ENCODE measurements around the gene KCNK4.

Gene KCNK4

DNA sequence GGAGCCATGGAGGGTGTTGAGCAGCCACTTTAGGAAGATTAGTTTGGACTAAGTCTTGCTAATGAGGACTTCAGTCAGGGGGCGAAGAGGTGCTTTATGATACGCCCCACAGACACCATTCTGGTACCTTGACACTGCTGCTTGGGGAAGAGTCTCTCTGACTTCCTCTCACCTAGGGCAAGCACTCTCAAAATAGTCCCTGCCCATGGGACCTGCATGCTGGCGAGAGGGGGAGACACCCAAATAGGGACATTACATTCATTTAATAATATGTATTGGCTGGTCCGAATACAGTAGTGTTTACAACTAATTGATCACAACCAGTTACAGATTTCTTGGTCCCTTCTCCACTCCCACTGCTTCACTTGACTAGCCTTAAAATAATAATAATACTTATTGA, 4.7 kb downstream of the KCNK4 start:
- TF ChIP-seq, protein P1, sequence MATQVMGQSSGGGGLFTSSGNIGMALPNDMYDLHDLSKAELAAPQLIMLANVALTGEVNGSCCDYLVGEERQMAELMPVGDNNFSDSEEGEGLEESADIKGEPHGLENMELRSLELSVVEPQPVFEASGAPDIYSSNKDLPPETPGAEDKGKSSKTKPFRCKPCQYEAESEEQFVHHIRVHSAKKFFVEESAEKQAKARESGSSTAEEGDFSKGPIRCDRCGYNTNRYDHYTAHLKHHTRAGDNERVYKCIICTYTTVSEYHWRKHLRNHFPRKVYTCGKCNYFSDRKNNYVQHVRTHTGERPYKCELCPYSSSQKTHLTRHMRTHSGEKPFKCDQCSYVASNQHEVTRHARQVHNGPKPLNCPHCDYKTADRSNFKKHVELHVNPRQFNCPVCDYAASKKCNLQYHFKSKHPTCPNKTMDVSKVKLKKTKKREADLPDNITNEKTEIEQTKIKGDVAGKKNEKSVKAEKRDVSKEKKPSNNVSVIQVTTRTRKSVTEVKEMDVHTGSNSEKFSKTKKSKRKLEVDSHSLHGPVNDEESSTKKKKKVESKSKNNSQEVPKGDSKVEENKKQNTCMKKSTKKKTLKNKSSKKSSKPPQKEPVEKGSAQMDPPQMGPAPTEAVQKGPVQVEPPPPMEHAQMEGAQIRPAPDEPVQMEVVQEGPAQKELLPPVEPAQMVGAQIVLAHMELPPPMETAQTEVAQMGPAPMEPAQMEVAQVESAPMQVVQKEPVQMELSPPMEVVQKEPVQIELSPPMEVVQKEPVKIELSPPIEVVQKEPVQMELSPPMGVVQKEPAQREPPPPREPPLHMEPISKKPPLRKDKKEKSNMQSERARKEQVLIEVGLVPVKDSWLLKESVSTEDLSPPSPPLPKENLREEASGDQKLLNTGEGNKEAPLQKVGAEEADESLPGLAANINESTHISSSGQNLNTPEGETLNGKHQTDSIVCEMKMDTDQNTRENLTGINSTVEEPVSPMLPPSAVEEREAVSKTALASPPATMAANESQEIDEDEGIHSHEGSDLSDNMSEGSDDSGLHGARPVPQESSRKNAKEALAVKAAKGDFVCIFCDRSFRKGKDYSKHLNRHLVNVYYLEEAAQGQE (IDR thresholded peaks at IDR 0.05; ENCODE audit: insufficient read depth in 1 of 2, low read depth in 2 of 2, low read length in 2 of 2): no peak
- TF ChIP-seq SIN3A (IDR thresholded peaks at IDR 0.05; ENCODE audit: borderline replicate concordance, insufficient read depth, low read length): no peak
- TF ChIP-seq FOXP2 (optimal IDR thresholded peaks at IDR 0.05; ENCODE audit: borderline replicate concordance, extremely low read depth, extremely low read length, insufficient read depth): no peak
- no peak for TF ChIP-seq TAF1 (IDR thresholded peaks at IDR 0.05; ENCODE audit: borderline replicate concordance, insufficient read depth, low read length)
- no peak for TF ChIP-seq POLR2AphosphoS5 (IDR thresholded peaks at IDR 0.05; ENCODE audit: low read depth, low read length)

DNA sequence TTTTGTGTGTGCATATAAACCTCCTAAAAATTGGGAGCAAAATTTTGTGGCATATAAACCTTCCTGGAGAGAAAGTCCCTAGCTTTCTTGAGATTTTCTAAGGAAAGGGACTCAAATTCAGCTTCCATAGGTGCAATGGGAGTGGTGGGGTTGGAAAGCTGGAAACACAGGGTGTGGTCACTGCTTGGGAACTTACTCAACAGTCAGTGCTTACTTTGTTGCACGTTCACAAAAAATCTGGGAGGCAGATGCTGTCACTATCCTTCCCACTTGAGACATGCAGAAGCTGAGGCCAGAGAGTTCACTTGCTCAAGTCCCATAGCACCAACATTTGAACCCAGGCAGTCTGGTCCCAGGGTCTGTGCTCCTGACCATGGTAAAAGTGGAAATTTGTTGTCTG, 5.1 kb downstream of the KCNK4 start:
- TF ChIP-seq POLR2AphosphoS5 (IDR thresholded peaks at IDR 0.05; ENCODE audit: low read depth, low read length): no peak
- no peak for TF ChIP-seq TAF1 (IDR thresholded peaks at IDR 0.05; ENCODE audit: borderline replicate concordance, insufficient read depth, low read length)
- TF ChIP-seq FOXP2 (optimal IDR thresholded peaks at IDR 0.05; ENCODE audit: borderline replicate concordance, extremely low read depth, extremely low read length, insufficient read depth): no peak

DNA sequence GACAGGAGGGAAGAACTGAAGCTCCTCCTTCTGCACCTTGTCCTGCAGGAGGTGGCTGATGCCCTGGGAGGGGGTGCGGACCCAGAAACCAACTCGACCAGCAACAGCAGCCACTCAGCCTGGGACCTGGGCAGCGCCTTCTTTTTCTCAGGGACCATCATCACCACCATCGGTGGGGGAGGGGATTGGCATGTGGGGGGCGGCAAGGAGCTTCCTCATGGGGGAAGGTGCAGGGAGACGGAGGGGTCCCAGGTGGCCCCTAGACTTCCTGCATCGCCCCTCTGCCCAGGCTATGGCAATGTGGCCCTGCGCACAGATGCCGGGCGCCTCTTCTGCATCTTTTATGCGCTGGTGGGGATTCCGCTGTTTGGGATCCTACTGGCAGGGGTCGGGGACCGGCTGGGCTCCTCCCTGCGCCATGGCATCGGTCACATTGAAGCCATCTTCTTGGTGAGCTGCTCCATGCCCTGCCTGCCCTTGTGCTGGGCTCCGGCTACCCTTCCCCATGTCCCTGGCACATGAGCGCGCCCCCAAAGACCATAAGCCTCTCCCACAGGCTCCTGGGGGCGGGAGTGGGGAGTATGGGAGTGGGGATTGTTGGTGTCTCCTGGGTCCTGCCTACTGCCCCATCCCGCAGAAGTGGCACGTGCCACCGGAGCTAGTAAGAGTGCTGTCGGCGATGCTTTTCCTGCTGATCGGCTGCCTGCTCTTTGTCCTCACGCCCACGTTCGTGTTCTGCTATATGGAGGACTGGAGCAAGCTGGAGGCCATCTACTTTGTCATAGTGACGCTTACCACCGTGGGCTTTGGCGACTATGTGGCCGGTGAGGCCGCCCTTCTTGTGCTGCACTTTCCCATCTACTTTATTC, 6.0 kb downstream of the KCNK4 start:
- TF ChIP-seq, protein P1 (IDR thresholded peaks at IDR 0.05; ENCODE audit: insufficient read depth in 1 of 2, low read depth in 2 of 2, low read length in 2 of 2): no peak
- TF ChIP-seq POLR2AphosphoS5 (IDR thresholded peaks at IDR 0.05; ENCODE audit: low read depth, low read length) (no peak), FOXP2 (optimal IDR thresholded peaks at IDR 0.05; ENCODE audit: borderline replicate concordance, extremely low read depth, extremely low read length, insufficient read depth) (no peak), TAF1 (IDR thresholded peaks at IDR 0.05; ENCODE audit: borderline replicate concordance, insufficient read depth, low read length) (no peak), SIN3A (IDR thresholded peaks at IDR 0.05; ENCODE audit: borderline replicate concordance, insufficient read depth, low read length) (no peak)

DNA sequence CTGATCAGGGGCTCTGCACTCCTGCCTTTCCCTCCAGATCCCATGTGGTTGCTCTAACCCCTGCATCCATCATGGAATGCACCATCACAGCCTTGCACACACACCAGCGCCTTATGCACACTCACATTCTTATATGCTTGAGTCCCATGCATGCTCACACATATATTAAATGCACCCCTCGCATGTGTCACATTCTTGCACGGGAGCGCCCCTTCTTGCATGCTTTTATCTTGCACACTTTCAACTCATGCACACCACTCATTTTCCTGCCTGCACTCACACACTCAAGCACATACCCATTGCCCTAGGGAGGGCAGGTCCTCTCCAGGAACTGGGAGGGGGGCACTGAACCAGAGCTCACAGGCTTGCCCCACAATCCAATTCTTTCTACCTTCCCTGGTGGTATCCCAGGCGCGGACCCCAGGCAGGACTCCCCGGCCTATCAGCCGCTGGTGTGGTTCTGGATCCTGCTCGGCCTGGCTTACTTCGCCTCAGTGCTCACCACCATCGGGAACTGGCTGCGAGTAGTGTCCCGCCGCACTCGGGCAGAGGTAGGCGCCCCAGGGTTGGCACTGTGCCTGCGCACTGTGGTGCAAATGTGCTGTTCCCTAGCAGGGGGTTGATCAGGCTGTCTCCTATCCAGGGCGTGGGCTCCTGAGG, 6.7 kb downstream of the KCNK4 start:
- no peak for TF ChIP-seq FOXP2 (optimal IDR thresholded peaks at IDR 0.05; ENCODE audit: borderline replicate concordance, extremely low read depth, extremely low read length, insufficient read depth)
- no peak for TF ChIP-seq SIN3A (IDR thresholded peaks at IDR 0.05; ENCODE audit: borderline replicate concordance, insufficient read depth, low read length)
- TF ChIP-seq POLR2AphosphoS5 (IDR thresholded peaks at IDR 0.05; ENCODE audit: low read depth, low read length): no peak
- no peak for TF ChIP-seq TAF1 (IDR thresholded peaks at IDR 0.05; ENCODE audit: borderline replicate concordance, insufficient read depth, low read length)
- TF ChIP-seq, protein P1 (IDR thresholded peaks at IDR 0.05; ENCODE audit: insufficient read depth in 1 of 2, low read depth in 2 of 2, low read length in 2 of 2): no peak

DNA sequence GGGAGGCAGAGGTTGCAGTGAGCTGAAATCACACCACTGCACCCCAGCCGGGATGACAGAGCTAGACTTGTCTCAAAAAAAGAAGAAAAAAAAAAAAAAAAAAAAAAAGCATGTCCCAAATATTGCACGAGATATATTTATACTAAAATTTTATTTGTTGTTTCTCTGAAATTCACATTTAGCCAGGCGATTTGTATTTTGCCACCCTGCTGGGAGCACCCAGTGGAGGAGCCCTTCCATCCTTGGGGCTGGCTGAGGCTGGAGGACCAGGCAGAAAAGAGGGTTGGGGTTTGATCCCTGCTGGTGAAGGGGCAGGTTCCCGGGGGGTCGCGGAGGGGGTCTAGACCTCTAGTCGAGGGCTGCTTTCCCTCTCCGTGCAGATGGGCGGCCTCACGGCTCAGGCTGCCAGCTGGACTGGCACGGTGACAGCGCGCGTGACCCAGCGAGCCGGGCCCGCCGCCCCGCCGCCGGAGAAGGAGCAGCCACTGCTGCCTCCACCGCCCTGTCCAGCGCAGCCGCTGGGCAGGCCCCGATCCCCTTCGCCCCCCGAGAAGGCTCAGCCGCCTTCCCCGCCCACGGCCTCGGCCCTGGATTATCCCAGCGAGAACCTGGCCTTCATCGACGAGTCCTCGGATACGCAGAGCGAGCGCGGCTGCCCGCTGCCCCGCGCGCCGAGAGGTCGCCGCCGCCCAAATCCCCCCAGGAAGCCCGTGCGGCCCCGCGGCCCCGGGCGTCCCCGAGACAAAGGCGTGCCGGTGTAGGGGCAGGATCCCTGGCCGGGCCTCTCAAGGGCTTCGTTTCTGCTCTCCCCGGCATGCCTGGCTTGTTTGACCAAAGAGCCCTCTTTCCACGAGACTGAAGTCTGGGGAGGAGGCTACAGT, 8.1 kb downstream of the KCNK4 start:
- TF ChIP-seq, protein P1 (IDR thresholded peaks at IDR 0.05; ENCODE audit: insufficient read depth in 1 of 2, low read depth in 2 of 2, low read length in 2 of 2): no peak
- TF ChIP-seq POLR2AphosphoS5 (IDR thresholded peaks at IDR 0.05; ENCODE audit: low read depth, low read length): no peak
- no peak for TF ChIP-seq FOXP2 (optimal IDR thresholded peaks at IDR 0.05; ENCODE audit: borderline replicate concordance, extremely low read depth, extremely low read length, insufficient read depth)
- no peak for TF ChIP-seq TAF1 (IDR thresholded peaks at IDR 0.05; ENCODE audit: borderline replicate concordance, insufficient read depth, low read length)

All from PFSK-1 (cell line).